HFF-Myc (cell line): ENCODE results near the gene ARHGEF38.

Source experiments
- DNase-seq: peaks from one replicate; pipeline ENCODE4 v3.0.0-alpha.2; 2011; ENCODE audit warnings: low read depth; ENCODE audit errors: extremely low read depth
- H3K4me3 ChIP-seq: replicated peaks from 2 replicates; pipeline ENCODE4 v1.5.1; 2011; ENCODE audit warnings: low read depth, mild to moderate bottlenecking, control low read depth, low read length
- CTCF ChIP-seq: IDR thresholded peaks from 2 replicates; pipeline ENCODE4 v1.5.1; 2012; ENCODE audit warnings: mild to moderate bottlenecking, low read depth, low read length, control low read depth; ENCODE audit errors: missing control alignments

ARHGEF38 gene

GRCh38 chr4:105591573-105591972, 39.2 kb downstream of the ARHGEF38 start:
- no peak for DNase-seq
- no peak overlapping the region for H3K4me3 ChIP-seq
- no peak for TF ChIP-seq CTCF

GRCh38 chr4:105594099-105595010, 41.9 kb downstream of the ARHGEF38 start:
- DNase-seq: no peak
- H3K4me3 ChIP-seq: no peak overlapping the region
- no peak for TF ChIP-seq CTCF

- no peak overlapping the region for H3K4me3 ChIP-seq
- no peak for TF ChIP-seq CTCF
- DNase-seq: no peak
Observed at GRCh38 chr4:105596684-105597083, 44.3 kb downstream of the ARHGEF38 start.

- H3K4me3 ChIP-seq: no peak overlapping the region
- DNase-seq: no peak
- TF ChIP-seq CTCF: no peak
Observed at GRCh38 chr4:105598052-105598451, 45.6 kb downstream of the ARHGEF38 start.

- H3K4me3 ChIP-seq: no peak overlapping the region
- no peak for DNase-seq
- no peak for TF ChIP-seq CTCF
Observed at GRCh38 chr4:105598787-105599186, 46.4 kb downstream of the ARHGEF38 start.

GRCh38 chr4:105599482-105599881, 47.1 kb downstream of the ARHGEF38 start:
- DNase-seq: no peak
- TF ChIP-seq CTCF: no peak
- H3K4me3 ChIP-seq: no peak overlapping the region
